RWPE2 (cell line): ENCODE data around the gene RDH5.
A peak's percentile ranks its signal among the peaks of the same experiment; 100 is the strongest.

Source experiments
- ATAC-seq: fragments of 200-7000 bp; cut with Tn5 transposase; 3 replicates; pipeline ENCODE4 v1.9.1; 2021; ENCODE audit warnings: low read depth
- DNase-seq: peaks from one replicate; pipeline ENCODE4 v3.0.0-alpha.2; 2020; ENCODE audit warnings: low spot score
- H3K27ac ChIP-seq: fragments of 450-650 bp; 2 replicates; pipeline ENCODE4 v1.5.1; 2017; ENCODE audit warnings: mild to moderate bottlenecking; ENCODE audit not compliant: poor library complexity, severe bottlenecking
- H3K27me3 ChIP-seq: fragments of 250-450 bp; sonication (Bioruptor Pico); 2 replicates; pipeline ENCODE4 v1.5.1; 2021; ENCODE audit warnings: mild to moderate bottlenecking, moderate library complexity; ENCODE audit not compliant: insufficient read depth, poor library complexity, severe bottlenecking
- H3K36me3 ChIP-seq: fragments of 250-450 bp; sonication (Bioruptor Pico); 2 replicates; pipeline ENCODE4 v1.5.1; 2020; ENCODE audit warnings: low read depth, mild to moderate bottlenecking, moderate library complexity
- H3K4me1 ChIP-seq: fragments of 250-450 bp; sonication (Bioruptor Pico); 2 replicates; pipeline ENCODE4 v1.5.1; 2021; ENCODE audit warnings: mild to moderate bottlenecking, moderate library complexity; ENCODE audit not compliant: insufficient read depth, poor library complexity, severe bottlenecking
- H3K4me3 ChIP-seq: fragments of 250-450 bp; sonication (Bioruptor Pico); 2 replicates; pipeline ENCODE4 v1.5.1; 2021; ENCODE audit warnings: mild to moderate bottlenecking, moderate library complexity; ENCODE audit not compliant: severe bottlenecking
- H3K9me3 ChIP-seq: fragments of 250-450 bp; sonication (Bioruptor Pico); 2 replicates; pipeline ENCODE4 v1.5.1; 2021; ENCODE audit warnings: mild to moderate bottlenecking, moderate library complexity; ENCODE audit not compliant: severe bottlenecking
- TF ChIP-seq, protein P1 (sequence below): fragments of 450-650 bp; IDR thresholded peaks from one replicate; pipeline ENCODE4 v1.5.1; 2017; ENCODE audit warnings: mild to moderate bottlenecking, moderate library complexity; ENCODE audit not compliant: poor library complexity, severe bottlenecking

Gene RDH5

DNA sequence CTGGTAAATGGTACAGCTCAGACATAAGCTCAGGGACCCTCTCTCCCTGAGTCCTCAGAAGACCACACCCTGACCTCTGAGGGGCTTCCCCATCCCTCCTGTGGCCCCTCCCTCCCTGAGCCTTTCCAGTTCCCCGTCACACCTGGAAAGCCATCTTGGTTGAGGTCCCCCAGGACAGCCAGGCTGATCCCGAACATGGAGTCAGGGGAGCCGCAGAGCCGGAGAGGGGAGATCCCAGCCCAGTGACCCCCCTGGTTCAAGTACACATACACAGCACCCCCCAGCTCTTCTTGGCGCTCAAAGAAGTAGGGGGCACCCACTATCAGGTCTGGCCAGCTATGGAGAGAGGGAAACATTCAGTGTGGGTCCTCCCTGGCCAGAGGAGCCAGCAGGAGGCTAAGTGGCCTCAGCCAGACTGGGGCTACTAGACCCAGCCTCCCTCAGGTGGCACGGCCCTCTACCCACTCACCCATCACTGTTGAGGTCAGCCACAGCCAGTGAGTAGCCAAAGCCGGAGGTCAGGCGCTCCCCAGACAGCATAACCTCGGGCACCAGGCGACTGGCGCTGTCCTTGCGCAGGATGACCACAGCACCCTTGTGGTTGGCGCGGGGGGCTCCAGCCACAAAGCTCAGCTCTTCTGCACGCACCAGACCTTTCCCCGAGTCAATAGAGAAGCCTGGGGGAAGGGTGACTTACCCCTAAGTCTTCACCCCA, 21.8 kb upstream of the RDH5 start:
- Histone ChIP-seq H3K27ac (no peak overlapping the region), H3K9me3 (no peaks in the 10 kb centered on the region), H3K4me3 (no peak overlapping the region), H3K27me3 (no peaks in the 10 kb centered on the region), H3K4me1 (peaks cover 6% of the 10 kb centered on the region), H3K36me3 (no peaks in the 10 kb centered on the region)
- peak; percentile 29 for DNase-seq
- no peak for ATAC-seq
- TF ChIP-seq, protein P1, sequence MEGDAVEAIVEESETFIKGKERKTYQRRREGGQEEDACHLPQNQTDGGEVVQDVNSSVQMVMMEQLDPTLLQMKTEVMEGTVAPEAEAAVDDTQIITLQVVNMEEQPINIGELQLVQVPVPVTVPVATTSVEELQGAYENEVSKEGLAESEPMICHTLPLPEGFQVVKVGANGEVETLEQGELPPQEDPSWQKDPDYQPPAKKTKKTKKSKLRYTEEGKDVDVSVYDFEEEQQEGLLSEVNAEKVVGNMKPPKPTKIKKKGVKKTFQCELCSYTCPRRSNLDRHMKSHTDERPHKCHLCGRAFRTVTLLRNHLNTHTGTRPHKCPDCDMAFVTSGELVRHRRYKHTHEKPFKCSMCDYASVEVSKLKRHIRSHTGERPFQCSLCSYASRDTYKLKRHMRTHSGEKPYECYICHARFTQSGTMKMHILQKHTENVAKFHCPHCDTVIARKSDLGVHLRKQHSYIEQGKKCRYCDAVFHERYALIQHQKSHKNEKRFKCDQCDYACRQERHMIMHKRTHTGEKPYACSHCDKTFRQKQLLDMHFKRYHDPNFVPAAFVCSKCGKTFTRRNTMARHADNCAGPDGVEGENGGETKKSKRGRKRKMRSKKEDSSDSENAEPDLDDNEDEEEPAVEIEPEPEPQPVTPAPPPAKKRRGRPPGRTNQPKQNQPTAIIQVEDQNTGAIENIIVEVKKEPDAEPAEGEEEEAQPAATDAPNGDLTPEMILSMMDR, result no peak

DNA sequence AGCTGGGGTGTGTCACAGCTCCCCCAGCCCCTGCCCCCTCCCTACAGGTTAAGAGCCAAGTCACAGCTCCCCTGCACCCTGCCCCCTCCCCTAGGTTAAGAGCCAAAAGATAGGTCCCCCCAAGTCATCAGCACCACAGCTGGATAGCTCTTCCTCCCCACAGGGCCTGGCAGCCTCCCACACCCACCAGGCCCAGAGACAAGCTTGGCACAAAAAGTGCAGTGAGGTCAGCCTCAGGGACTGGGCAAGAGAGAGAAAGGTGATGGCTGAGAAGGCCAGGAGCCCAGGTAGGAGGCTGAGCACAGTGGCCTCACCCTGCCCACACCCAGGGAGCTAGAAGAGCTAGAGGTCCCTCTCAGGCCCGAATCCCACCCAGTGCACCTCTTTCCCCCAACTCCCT, 21.2 kb upstream of the RDH5 start:
- TF ChIP-seq, protein P1, result no peak
- Histone ChIP-seq H3K4me1 (peaks cover 6% of the 10 kb centered on the region), H3K27me3 (no peaks in the 10 kb centered on the region), H3K36me3 (no peaks in the 10 kb centered on the region), H3K27ac (no peak overlapping the region), H3K9me3 (no peaks in the 10 kb centered on the region), H3K4me3 (no peak overlapping the region)
- DNase-seq, result no peak
- no peak for ATAC-seq

DNA sequence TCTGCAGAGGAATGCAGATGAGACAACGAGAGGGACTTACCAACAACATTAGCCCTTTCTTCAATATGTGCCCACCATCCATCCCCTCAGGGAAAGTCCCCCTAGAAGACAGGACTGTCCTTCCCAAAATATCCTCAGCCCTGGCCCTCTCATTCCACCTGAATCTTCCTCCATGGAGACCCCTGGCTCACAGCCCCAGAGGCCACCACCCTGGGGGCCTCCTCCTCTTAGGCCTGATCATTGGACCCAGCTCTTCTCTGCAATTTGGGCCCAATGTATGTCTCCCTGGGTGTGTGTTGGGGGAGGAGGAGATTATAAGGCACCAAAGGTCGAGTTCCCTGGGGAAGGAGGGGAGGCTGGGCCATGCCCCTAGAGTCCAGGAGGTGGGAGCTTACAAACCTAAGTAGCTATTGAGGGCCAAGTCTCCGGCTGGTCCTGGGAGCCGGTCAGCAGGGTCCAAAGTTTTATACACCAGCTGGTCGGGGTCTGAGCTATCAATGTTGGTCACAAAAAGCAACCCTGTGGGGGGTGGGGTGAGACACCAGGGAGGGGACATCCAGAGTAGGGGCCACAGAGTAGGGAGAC, 20.6 kb upstream of the RDH5 start:
- TF ChIP-seq, protein P1, result no peak
- Histone ChIP-seq H3K9me3 (no peaks in the 10 kb centered on the region), H3K4me1 (peaks cover 6% of the 10 kb centered on the region), H3K36me3 (no peaks in the 10 kb centered on the region), H3K27me3 (no peaks in the 10 kb centered on the region), H3K4me3 (no peak overlapping the region), H3K27ac (no peak overlapping the region)
- ATAC-seq (no peak), DNase-seq (peak; percentile 27)

DNA sequence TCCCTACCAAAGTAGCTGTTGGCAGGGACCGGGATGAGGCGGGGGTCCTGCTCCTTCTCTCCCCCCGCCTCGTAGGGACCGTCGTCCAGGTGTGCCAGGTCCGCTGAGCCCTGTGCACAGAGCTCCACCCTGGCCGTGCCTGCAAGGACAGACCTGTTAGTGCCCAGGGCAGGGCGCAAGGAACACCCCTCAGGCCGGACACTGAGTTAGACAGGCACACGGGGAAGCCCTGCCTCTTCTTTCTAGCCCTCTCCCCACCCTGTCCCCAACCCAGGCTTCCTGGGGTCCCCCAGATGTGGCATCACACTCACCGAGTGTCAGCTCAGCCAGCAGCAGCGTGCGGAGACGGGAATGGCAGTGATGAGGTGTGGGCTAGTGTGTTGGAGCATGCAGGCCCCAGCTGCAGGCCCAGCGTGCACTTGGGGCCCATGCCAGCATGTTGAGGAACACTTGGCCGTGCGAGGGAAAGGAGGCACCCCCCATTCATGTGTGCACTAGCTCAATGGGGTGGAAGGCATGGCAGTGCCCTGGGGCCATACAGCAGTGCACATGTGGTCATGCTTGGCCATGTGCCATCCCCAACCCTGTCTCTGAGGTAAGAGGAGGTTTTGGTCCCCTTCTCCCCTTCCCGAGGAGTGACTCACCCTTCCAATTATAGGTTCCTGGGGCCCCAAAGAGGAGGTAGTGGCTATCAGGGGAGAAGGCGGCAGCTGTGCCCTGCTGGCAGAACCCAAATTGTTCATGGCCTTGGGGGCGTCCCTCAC, 19.8 kb upstream of the RDH5 start:
- TF ChIP-seq, protein P1, result no peak
- ATAC-seq, result peak; percentile 67

More for the DNA sequence above, 19.8 kb upstream of the RDH5 start:
- H3K36me3 ChIP-seq, result no peaks in the 10 kb centered on the region
- H3K27ac ChIP-seq, result no peak overlapping the region
- DNase-seq, result no peak
- H3K4me3 ChIP-seq, result no peak overlapping the region
- no peaks in the 10 kb centered on the region for H3K9me3 ChIP-seq
- no peaks in the 10 kb centered on the region for H3K27me3 ChIP-seq
- peaks cover 6% of the 10 kb centered on the region for H3K4me1 ChIP-seq
